Measurements from ENCODE around the gene PMPCA. TPM values are rescaled to one million over a fixed set of nuclear protein-coding genes. Genes with fewer than 3 reads are reported as not detected.

PMPCA gene
- total and polyA plus RNA-seq, 2 of the 8 experiments (the other 6 are each of a cell fraction or from before 2014, with no cell fraction given) = 60.0 to 88.2 TPM

DNA sequence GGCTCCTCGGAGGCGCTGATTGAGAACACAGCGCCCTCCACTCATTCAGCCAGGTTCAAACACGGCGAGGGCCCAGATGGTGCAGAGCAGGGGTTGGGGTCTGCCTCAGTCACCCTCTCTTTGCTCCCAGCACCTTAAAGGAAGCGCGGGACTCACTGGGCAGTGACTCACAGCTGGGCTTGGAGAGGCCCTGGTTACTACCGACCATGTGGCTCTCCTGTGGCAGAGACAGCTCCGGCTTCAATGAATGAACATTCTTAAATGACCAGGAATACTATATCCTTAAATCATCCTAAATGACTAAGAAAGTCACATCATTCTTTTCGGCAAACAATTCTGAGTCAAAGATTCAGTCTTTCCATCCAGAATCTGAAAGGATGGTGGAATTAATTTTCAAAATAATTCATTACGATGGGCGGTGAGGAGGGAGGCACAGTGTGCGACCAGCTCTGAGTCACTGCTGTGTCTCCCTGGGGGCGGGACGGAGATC is 30.8 kb downstream of the PMPCA start:
- ChIA-PET POLR2A (ENCODE audit: partially characterized antibody) (interaction anchor here (0.7 to 4.4 kb wide), 7 partner anchors 13 to 52 kb away, joined by 3 to 23 read pairs (median 5); partner anchors contain the start of gene SNAPC4), CTCF (ENCODE audit: partially characterized antibody) (interaction anchor here (1.0 to 2.2 kb wide), 10 partner anchors 13 to 204 kb away, joined by 3 to 6 read pairs (median 4); no protein-coding TSS in a partner anchor)
- Histone ChIP-seq H2BK20ac (ENCODE audit: low read length) (no peak overlapping the region), H3K14ac (ENCODE audit: insufficient read length) (no peak overlapping the region), H4K20me1 (replicated peaks in 1 of 2; ENCODE audit: control insufficient read depth in 1 of 2, insufficient read depth in 2 of 2, low read length in 2 of 2) (peaks cover 13 to 27% of the 10 kb centered on the region in 2 experiments), H3K4me1 (replicated peaks in 1 of 4; ENCODE audit: control insufficient read depth in 3 of 4, insufficient read depth in 4 of 4, low read length in 3 of 4) (peaks cover 0 to 7% (median 3%) of the 10 kb centered on the region in 4 experiments; a peak in 1 of 7 replicates), H2BK15ac (ENCODE audit: low read length) (no peak overlapping the region), H3K27me3 (replicated peaks in 1 of 4; ENCODE audit: control insufficient read depth in 3 of 4, extremely low read depth in 1 of 4, insufficient read depth in 3 of 4, low read length in 3 of 4) (peaks cover 0 to 2% (median 0%) of the 10 kb centered on the region in 4 experiments; a peak in 2 of 7 replicates), H3K4me3 (ENCODE audit: extremely low read depth in 1 of 4, insufficient read depth in 2 of 4, low read depth in 3 of 4, low read length in 4 of 4) (no peak overlapping the region), H3K4me2 (ENCODE audit: insufficient read depth in 1 of 2, low read depth in 2 of 2, low read length in 2 of 2) (no peak overlapping the region), H3K18ac (ENCODE audit: extremely low read depth, low read length) (no peak overlapping the region), H3K56ac (replicated peaks; ENCODE audit: insufficient read length, low read depth, low read length) (no peak overlapping the region), H2AFZ (ENCODE audit: low read length) (no peak overlapping the region), H2AK5ac (ENCODE audit: low read depth, low read length) (no peak overlapping the region), H3K9me3 (ENCODE audit: insufficient read depth in 2 of 2, low read depth in 1 of 2, low read length in 1 of 2) (no peaks in the 10 kb centered on the region), H4K5ac (ENCODE audit: insufficient read length, low read depth, low read length) (no peak overlapping the region), H3K27ac (ENCODE audit: low read depth, low read length) (no peak overlapping the region), H3K23ac (ENCODE audit: insufficient read length) (no peak overlapping the region), H3K36me3 (ENCODE audit: control insufficient read depth in 2 of 4, insufficient read depth in 4 of 4, low read length in 3 of 4) (peaks cover 2 to 20% (median 11%) of the 10 kb centered on the region in 4 experiments; a peak in 6 of 8 replicates), H4K91ac (replicated peaks; ENCODE audit: insufficient read length, low read length) (no peak overlapping the region), H2BK120ac (replicated peaks; ENCODE audit: low read depth, low read length) (no peak overlapping the region), H3K79me2 (ENCODE audit: control insufficient read depth in 1 of 2, insufficient read depth in 2 of 2, low read length in 2 of 2) (peaks cover 0 to 16% of the 10 kb centered on the region in 2 experiments; a peak in 1 of 4 replicates), H4K8ac (ENCODE audit: extremely low read depth, insufficient read depth, low read length) (no peak overlapping the region), H3K4ac (replicated peaks; ENCODE audit: insufficient read length, low read depth, low read length) (no peak overlapping the region), H3K79me1 (ENCODE audit: low read depth, low read length) (peaks cover 9% of the 10 kb centered on the region), H3K9ac (replicated peaks in 1 of 4; ENCODE audit: extremely low read depth in 1 of 4, low read depth in 3 of 4, low read length in 3 of 4) (no peak overlapping the region), H2BK5ac (ENCODE audit: low read depth, low read length) (no peak overlapping the region), H2BK12ac (ENCODE audit: low read depth, low read length) (no peak overlapping the region), H3K23me2 (ENCODE audit: low read depth, low read length) (peaks cover 9% of the 10 kb centered on the region; the same call in 1 of the 2 replicates)
- 90% methylated on average over 15 of the region's 15 CpGs; no CpG with 5 or more reads in 1 of the 2 experiments for WGBS, 2 experiments (ENCODE audit: extremely low coverage in 1 of 2, insufficient coverage in 1 of 2, insufficient read length in 1 of 2, insufficient replicate concordance in 2 of 2, low coverage in 1 of 2, low lambda C conversion rate in 2 of 2, missing lambda C conversion rate in 1 of 2)
- DNase-seq (ENCODE audit: low read depth in 1 of 2, low spot score in 2 of 2) (no peak), FAIRE-seq (no peak)
- no peak for TF ChIP-seq RAD21 (IDR thresholded peaks at IDR 0.05 in 1 of 2, conservative IDR thresholded peaks at IDR 0.05 in 1 of 2; ENCODE audit: low read depth in 2 of 2, low read length in 2 of 2)
- no peak for TF ChIP-seq YY1 (IDR thresholded peaks at IDR 0.05; ENCODE audit: low read depth, low read length)
- no peak for TF ChIP-seq POLR2AphosphoS5 (IDR thresholded peaks at IDR 0.05; ENCODE audit: low read depth, low read length)
- TF ChIP-seq CBX8 (IDR thresholded peaks at IDR 0.05; ENCODE audit: borderline replicate concordance, low read depth, low read length) = no peak
- no peak for TF ChIP-seq HDAC6 (IDR thresholded peaks at IDR 0.05; ENCODE audit: low read depth, low read length)
- TF ChIP-seq GABPA (IDR thresholded peaks at IDR 0.05; ENCODE audit: borderline replicate concordance, insufficient read depth, low read length) = no peak
- TF ChIP-seq, protein P1, sequence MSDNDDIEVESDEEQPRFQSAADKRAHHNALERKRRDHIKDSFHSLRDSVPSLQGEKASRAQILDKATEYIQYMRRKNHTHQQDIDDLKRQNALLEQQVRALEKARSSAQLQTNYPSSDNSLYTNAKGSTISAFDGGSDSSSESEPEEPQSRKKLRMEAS (IDR thresholded peaks at IDR 0.05) = no peak
- TF ChIP-seq POU5F1 (IDR thresholded peaks at IDR 0.05; ENCODE audit: low read depth, low read length) = no peak
- TF ChIP-seq POLR2A (IDR thresholded peaks at IDR 0.05; ENCODE audit: control extremely low read depth in 1 of 2, low read depth in 2 of 2, low read length in 2 of 2) = no peak

All from H1 (cell line).